Heart left ventricle (tissue), 16 donors: ENCODE measurements around the gene BAIAP2L1. TPM values are rescaled to one million over a fixed set of nuclear protein-coding genes. Genes with fewer than 3 reads are reported as not detected.

Source experiments
- ATAC-seq, 4 donors: fragments of 200-7000 bp; cut with Tn5 transposase; one replicate each; pipeline ENCODE4 v1.9.1; 2020 to 2022; ENCODE audit warnings: moderate library complexity in 4 of 4, mild to moderate bottlenecking in 3 of 4, moderate number of reproducible peaks in 1 of 4
- DNase-seq, 5 donors: peaks; one replicate each; pipeline ENCODE4 v3.0.0-alpha.2; 2020
- H3K27ac ChIP-seq, 12 donors: fragments of 200-600 bp; sonication (generic) in 4 of 12; one replicate each; pipeline versions ENCODE4 v1.5.0 to v1.8.0; 2016 to 2022; ENCODE audit warnings: mild to moderate bottlenecking in 2 of 12
- H3K27me3 ChIP-seq, 9 donors: fragments of 200-600 bp; sonication (generic) in 2 of 9; one replicate each; pipeline versions ENCODE4 v1.5.1 to v1.8.0; 2016 to 2022; ENCODE audit warnings: mild to moderate bottlenecking in 3 of 9
- H3K36me3 ChIP-seq, 9 donors: fragments of 200-600 bp; sonication (generic) in 2 of 9; one replicate each; pipeline versions ENCODE4 v1.5.0 to v1.8.0; 2018 to 2022; ENCODE audit warnings: mild to moderate bottlenecking in 2 of 9
- H3K4me1 ChIP-seq, 12 donors: fragments of 200-600 bp; sonication (generic) in 4 of 12; one replicate each; pipeline versions ENCODE4 v1.5.0 to v1.8.0; 2016 to 2022; ENCODE audit warnings: mild to moderate bottlenecking in 3 of 12
- H3K4me3 ChIP-seq, 12 donors: fragments of 200-600 bp; sonication (generic) in 4 of 12; one replicate each; pipeline versions ENCODE4 v1.5.0 to v1.8.0; 2017 to 2022; ENCODE audit warnings: mild to moderate bottlenecking in 9 of 12, moderate library complexity in 4 of 12
- H3K9me3 ChIP-seq, 12 donors: fragments of 200-600 bp; sonication (generic) in 4 of 12; one replicate each; pipeline versions ENCODE4 v1.5.0 to v1.8.0; 2016 to 2022; ENCODE audit warnings: mild to moderate bottlenecking in 1 of 12
- CTCF ChIP-seq, 12 donors: fragments of 200-600 bp; sonication (generic) in 4 of 12; IDR thresholded peaks; one replicate each; pipeline versions ENCODE4 v1.5.0 to v1.8.0; 2018 to 2022; ENCODE audit warnings: antibody characterized with exemption in 12 of 12, mild to moderate bottlenecking in 5 of 12
- POLR2A ChIP-seq, 2 donors: fragments of 450-650 bp; IDR thresholded peaks; one replicate each; pipeline ENCODE4 v1.6.1; 2017; ENCODE audit warnings: antibody characterized with exemption in 2 of 2, mild to moderate bottlenecking in 2 of 2, moderate library complexity in 2 of 2
- WGBS, 4 donors: extraction: QIAGEN DNeasy Blood & Tissue Kit in 2 of 4; methylation state at CpG; one replicate each; pipeline versions ENCODE4 v1.1.5 to v1.1.7; 2013 to 2018; 5-methylcytosine and 5-hydroxymethylcytosine counted together
- intact Hi-C, 10 donors: fragments of 100-400 bp; cut with DNase I; formaldehyde crosslinking; loops; one replicate each; pipeline versions ENCODE4 v1.11.1 to v1.14.2; 2022
- polyA plus RNA-seq, 2 donors: library from polyadenylated mRNA; stranded (reverse); fragments of 200-250 nt; gene quantifications; one replicate each; pipeline ENCODE4 v1.2.3, GENCODE V29; 2013
- total RNA-seq, 9 donors: library from RNA; depleted of rRNA in 2 of 9; stranded (reverse); fragments of >200 nt in 2 of 9; fragmentation: NEBNext Ultra II Directional in 3 of 9; extraction: Animal tissue kit (Norgen Biotek cat#: 25700) in 3 of 9; gene quantifications; one replicate each; pipeline versions ENCODE4 v1.1.0 to v1.2.4, GENCODE V29; 2016 to 2023
- donor health status: ischemic (EF 13 %, LVEDD 7.1; RV severe dilation, severe dysfunction).
- donor health status: healthy with polysubstance abuse.
- donor health status: DM: no; HTN: yes; CAD: no.
- donor health status: DM: no; HTN: no; CAD: no.
- donor health status: ischemic (EF 25% LVEDD 6.9; RV normal size, moderate dysfunction).
- donor health status: ischemic (EF 25% LVEDD 5.7; RV mildly dilated, moderate dysfunction).
- donor health status: healthy.
- donor health status: DM: yes; HTN: yes; CAD: no.
- donor health status: ischemic (EF 35%, LVEDD 5.7; RV mildly dilated, moderate dysfunction).
- donor health status: nonischemic (EF 11% LVEDD 7.7; RV severe dilation, severe dysfunction).
- donor health status: DM: yes; HTN: yes; CAD: no.
- donor health status: PGD.
- donor health status: ischemic (EF 29% LVEDD 5.4; RV normal size, mild dysfunction).
- donor health status: nonischemic (EF 23%, LVEDD 6.1; RV moderate dilation, normal function).

BAIAP2L1 gene
- total and polyA plus RNA-seq, 11 donors = 0.64 to 2.7 (median 2.1) TPM

GRCh38 chr7:98293746-98294145 is 107.1 kb downstream of the BAIAP2L1 start:
- intact Hi-C loops = loop anchor here in 6 of 10 donors (1.0 to 10.0 kb wide), 5 partner anchors 107 to 451 kb away; partner anchors contain the start of gene BAIAP2L1 (in 3 of the 6)
- H3K4me3 ChIP-seq = no peak overlapping the region
- no peak for ATAC-seq
- peaks cover 0 to 29% (median 11%) of the 10 kb centered on the region in 12 donors for H3K4me1 ChIP-seq
- TF ChIP-seq POLR2A (IDR thresholded peaks at IDR 0.05) (no peak), CTCF (IDR thresholded peaks at IDR 0.05) (no peak)
- no peaks in the 10 kb centered on the region for H3K9me3 ChIP-seq
- H3K27ac ChIP-seq = no peak overlapping the region
- no peak for DNase-seq
- WGBS, 4 donors = 87 to 91% (median 88%) methylated on average over 11 to 13 of the region's 13 CpGs
- H3K36me3 ChIP-seq = peaks cover 0 to 58% (median 41%) of the 10 kb centered on the region in 9 donors
- no peaks in the 10 kb centered on the region for H3K27me3 ChIP-seq

DNA sequence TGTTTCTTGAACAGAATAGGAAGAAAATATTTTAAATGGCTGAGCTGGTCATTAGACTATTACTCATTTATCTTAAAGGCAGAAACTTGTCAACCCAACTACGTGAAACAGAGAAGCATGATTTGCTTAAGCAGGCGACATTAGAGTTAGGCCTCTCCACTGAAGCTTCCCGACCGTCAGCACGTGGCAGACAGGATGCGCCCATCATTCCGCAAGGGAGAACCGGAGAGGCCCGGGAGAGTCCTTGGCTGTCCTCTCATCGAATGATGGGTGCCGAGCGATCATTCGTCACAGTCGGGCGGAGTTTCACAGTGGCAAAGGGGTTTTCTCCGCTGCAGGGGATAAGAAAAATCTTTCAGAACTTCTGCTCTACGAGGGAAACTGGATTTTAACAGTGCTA is 107.6 kb downstream of the BAIAP2L1 start:
- TF ChIP-seq POLR2A (IDR thresholded peaks at IDR 0.05) = no peak
- no peak for TF ChIP-seq CTCF (IDR thresholded peaks at IDR 0.05)
- H3K4me1 ChIP-seq = peaks cover 0 to 34% (median 15%) of the 10 kb centered on the region in 12 donors
- no peak overlapping the region for H3K4me3 ChIP-seq
- WGBS, 4 donors = 79 to 83% (median 82%) methylated on average over 17 of the region's 17 CpGs
- H3K27me3 ChIP-seq = no peaks in the 10 kb centered on the region
- no peaks in the 10 kb centered on the region for H3K9me3 ChIP-seq
- H3K27ac ChIP-seq = no peak overlapping the region
- no peak for DNase-seq
- no peak for ATAC-seq
- H3K36me3 ChIP-seq = peaks cover 0 to 63% (median 46%) of the 10 kb centered on the region in 9 donors
- intact Hi-C loops = loop anchor here in 4 of 10 donors (10.0 kb wide), 2 partner anchors 112 to 452 kb away; partner anchors contain the start of gene BAIAP2L1 (in 1 of the 4)

DNA sequence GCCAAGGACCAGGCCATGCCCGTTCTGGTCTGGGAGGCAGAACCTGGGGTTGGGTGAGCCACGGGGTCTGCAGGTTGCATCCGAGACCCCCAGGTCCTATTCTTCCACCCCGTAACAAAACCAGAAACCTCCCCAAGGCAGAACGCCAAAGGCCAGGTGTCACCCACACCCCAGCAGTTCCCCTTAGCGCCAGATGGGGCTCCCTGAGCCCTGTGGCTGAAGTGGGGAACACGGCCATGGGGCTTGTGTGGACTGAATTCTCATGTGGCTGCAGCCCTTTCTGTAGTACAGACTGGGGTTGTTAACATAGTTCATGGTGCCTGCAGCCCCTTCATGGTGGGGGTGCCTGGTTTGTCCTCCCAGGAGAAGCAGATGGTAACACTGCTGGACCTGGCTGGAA is 109.2 kb downstream of the BAIAP2L1 start:
- H3K36me3 ChIP-seq = peaks cover 0 to 66% (median 51%) of the 10 kb centered on the region in 9 donors

More for the DNA sequence above, 109.2 kb downstream of the BAIAP2L1 start:
- WGBS, 4 donors = 76 to 83% (median 80%) methylated on average over 7 of the region's 7 CpGs
- no peak overlapping the region for H3K27ac ChIP-seq
- peaks cover 15 to 50% (median 31%) of the 10 kb centered on the region in 12 donors for H3K4me1 ChIP-seq
- no peaks in the 10 kb centered on the region for H3K9me3 ChIP-seq
- TF ChIP-seq POLR2A (IDR thresholded peaks at IDR 0.05) (no peak), CTCF (IDR thresholded peaks at IDR 0.05) (peak in 4 of 12 donors; percentile 9 to 14 (median 11))
- intact Hi-C loops = loop anchor here in 4 of 10 donors (10.0 kb wide), 2 partner anchors 113 to 453 kb away; partner anchors contain the start of gene BAIAP2L1 (in 1 of the 4)
- DNase-seq (no peak), ATAC-seq (no peak)
- H3K27me3 ChIP-seq = no peaks in the 10 kb centered on the region
- H3K4me3 ChIP-seq = no peak overlapping the region
